NCI-H187 treated with DMSO at 0.1 percent for 48 hours (cell line): ENCODE data around the gene MAGEB5.
"Not testable (repeated sequence)": the region's sequence is repeated elsewhere in the genome, so short reads cannot be mapped to it uniquely, and the experiment has no call there.

Source experiments
- DNase-seq: peaks from one replicate; lab custom pipeline; 2025; lab: John Stamatoyannopoulos, UW

The MAGEB5 gene

GRCh38 chrX:26215869-26216268, at the start of gene MAGEB5:
Gene MAGEB5 (plus strand): TSS chrX:26216169. CDS start chrX:26217302, 1,133 bp downstream.
- DNase-seq = no peak

GRCh38 chrX:26192204-26192603, 23.8 kb upstream of the MAGEB5 start, which contains the start of gene MAGEB6:
Gene MAGEB6 (plus strand): TSS chrX:26192440. CDS start chrX:26193847, 1,407 bp downstream.
- no peak for DNase-seq

GRCh38 chrX:26203561-26203960, 12.4 kb upstream of the MAGEB5 start:
- DNase-seq = no peak

GRCh38 chrX:26204717-26205116, 11.3 kb upstream of the MAGEB5 start:
- not testable (repeated sequence) for DNase-seq

- no peak for DNase-seq
These were observed 8.0 kb upstream of the MAGEB5 start for GRCh38 chrX:26208012-26208411.

- no peak for DNase-seq
These were observed 3.4 kb downstream of the MAGEB5 start for GRCh38 chrX:26219351-26219750.

GRCh38 chrX:26234177-26234576, 18.2 kb downstream of the MAGEB5 start:
- DNase-seq = no peak

GRCh38 chrX:26253526-26253925, 37.6 kb downstream of the MAGEB5 start:
- no peak for DNase-seq

GRCh38 chrX:26254436-26254835, 38.5 kb downstream of the MAGEB5 start:
- DNase-seq = no peak

GRCh38 chrX:26262121-26262523, 46.2 kb downstream of the MAGEB5 start:
- no peak for DNase-seq
